ENCODE measurements around the gene PCMT1.

PCMT1 gene

GRCh38 chr6:149856256-149856994, 106.9 kb downstream of the PCMT1 start:
- no peak for DNase-seq

GRCh38 chr6:149857541-149857940, 108.0 kb downstream of the PCMT1 start:
- no peak for DNase-seq

- no peak for DNase-seq
Measured at GRCh38 chr6:149859368-149859767, 109.8 kb downstream of the PCMT1 start.

- no peak for DNase-seq
Measured at GRCh38 chr6:149859938-149860337, 110.4 kb downstream of the PCMT1 start.

DNA sequence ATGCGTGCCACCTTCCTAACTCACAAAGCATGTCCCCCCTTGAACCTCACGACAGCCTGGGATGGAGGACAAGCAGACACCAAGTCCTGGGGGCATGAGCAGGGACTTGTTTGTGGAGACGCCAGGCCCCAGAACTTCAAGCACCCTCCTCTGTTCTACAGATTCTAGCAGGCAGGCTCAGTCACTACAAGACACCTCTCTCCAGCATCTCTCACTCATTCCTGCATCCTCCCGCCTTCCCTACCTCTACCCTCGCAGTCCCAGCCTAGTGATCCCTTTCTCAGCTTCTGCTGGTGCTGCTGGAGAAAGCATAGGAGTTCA, 110.9 kb downstream of the PCMT1 start:
- DNase-seq: no peak

All from NCI-H226 (cell line).